Stimulated activated effector memory CD8-positive, alpha-beta T cell treated with anti-CD3 and anti-CD28 coated beads, Interleukin-12 subunit alpha, Interleukin-12 subunit beta, amount 100 ng/mL, for 72 hours (primary cell): Measurements from ENCODE around the gene HOXB3.

ENCODE experiments used
- ATAC-seq: fragments of 150-1000 bp; cut with Tn5 transposase; 2 replicates; pipeline ENCODE4 v1.10.0; 2021
- DNase-seq, 2 donors: peaks; one replicate each; pipeline ENCODE4 v3.0.0; 2021 to 2022; ENCODE audit warnings: low spot score in 2 of 2
- H3K27ac Mint-ChIP-seq: one replicate; pipeline ENCODE4 v1.8.0; 2022; ENCODE audit warnings: mild to moderate bottlenecking, mixed read lengths
- H3K36me3 Mint-ChIP-seq: one replicate; pipeline ENCODE4 v1.8.0; 2022; ENCODE audit warnings: mild to moderate bottlenecking, mixed read lengths
- H3K4me1 Mint-ChIP-seq: one replicate; pipeline ENCODE4 v1.8.0; 2022; ENCODE audit warnings: mixed read lengths
- H3K4me3 Mint-ChIP-seq: one replicate; pipeline ENCODE4 v1.8.0; 2022; ENCODE audit warnings: mild to moderate bottlenecking, mixed read lengths
- H3K9me3 Mint-ChIP-seq: one replicate; pipeline ENCODE4 v1.8.0; 2022; ENCODE audit warnings: mixed read lengths

HOXB3 gene

GRCh38 chr17:48576479-48577309, 13.3 kb downstream of the HOXB3 start:
- ATAC-seq (no peak), DNase-seq (no peak)
- no peaks in the 10 kb centered on the region for H3K36me3 Mint-ChIP-seq
- peaks cover 9% of the 10 kb centered on the region for H3K4me1 Mint-ChIP-seq
- no peaks in the 10 kb centered on the region for H3K9me3 Mint-ChIP-seq
- peak overlapping the region; percentile 86 for H3K4me3 Mint-ChIP-seq
- H3K27ac Mint-ChIP-seq, result no peak overlapping the region

DNA sequence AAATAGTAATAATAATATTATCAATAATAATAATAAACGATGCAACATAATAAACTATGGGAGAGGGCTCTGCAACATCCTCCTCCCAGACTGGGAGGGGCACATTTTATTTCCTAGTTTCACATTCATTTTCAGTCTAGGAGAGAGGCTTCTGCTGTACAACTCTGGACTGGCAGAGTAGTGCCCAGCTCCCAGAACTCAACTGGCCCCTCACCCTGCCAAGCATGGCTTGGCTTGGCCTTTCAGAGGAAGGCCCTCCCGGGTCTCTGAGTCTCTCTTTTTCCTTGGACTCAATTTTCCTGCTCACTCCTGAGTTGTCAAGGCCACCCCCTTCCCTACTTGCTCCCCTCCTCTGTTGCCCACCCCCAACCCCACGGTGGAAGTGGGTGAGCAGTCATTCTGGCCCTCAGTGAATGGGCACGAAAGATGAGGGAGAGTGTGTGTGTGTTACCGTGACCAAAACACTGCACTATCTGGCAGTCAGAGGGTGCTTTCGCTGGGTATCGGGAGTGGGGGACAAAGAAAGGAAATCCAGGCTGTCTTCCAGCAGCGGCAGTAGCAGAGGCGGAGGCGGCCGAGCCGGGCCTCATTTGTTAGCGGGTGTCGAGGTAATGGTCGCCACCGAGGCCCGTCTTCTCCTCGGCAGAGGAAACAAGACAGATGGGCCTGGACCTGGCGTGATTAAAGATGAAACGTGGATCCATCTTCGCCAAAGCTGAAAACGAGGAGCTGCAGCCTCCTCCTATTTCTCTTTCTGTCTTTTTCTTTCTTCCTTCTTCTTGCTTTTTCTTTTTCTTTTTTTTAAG, 14.2 kb downstream of the HOXB3 start:
- DNase-seq (no peak), ATAC-seq (no peak)
- Mint-ChIP-seq H3K9me3 (no peaks in the 10 kb centered on the region), H3K36me3 (no peaks in the 10 kb centered on the region), H3K4me3 (peak overlapping the region; percentile 15), H3K4me1 (peaks cover 9% of the 10 kb centered on the region), H3K27ac (no peak overlapping the region)

- no peaks in the 10 kb centered on the region for H3K9me3 Mint-ChIP-seq
Measured at GRCh38 chr17:48575066-48575582, 14.9 kb downstream of the HOXB3 start.

GRCh38 chr17:48574505-48575065, 15.5 kb downstream of the HOXB3 start:
- ATAC-seq (no peak), DNase-seq (no peak)
- no peak overlapping the region for H3K4me3 Mint-ChIP-seq
- peaks cover 9% of the 10 kb centered on the region for H3K4me1 Mint-ChIP-seq
- H3K9me3 Mint-ChIP-seq, result no peaks in the 10 kb centered on the region
- no peak overlapping the region for H3K27ac Mint-ChIP-seq
- H3K36me3 Mint-ChIP-seq, result no peaks in the 10 kb centered on the region

More at GRCh38 chr17:48575066-48575582, 14.9 kb downstream of the HOXB3 start:
- peaks cover 9% of the 10 kb centered on the region for H3K4me1 Mint-ChIP-seq
- no peaks in the 10 kb centered on the region for H3K36me3 Mint-ChIP-seq
- no peak for ATAC-seq
- no peak overlapping the region for H3K4me3 Mint-ChIP-seq
- no peak for DNase-seq
- H3K27ac Mint-ChIP-seq, result no peak overlapping the region

- H3K4me1 Mint-ChIP-seq, result peaks cover 5% of the 10 kb centered on the region
- no peak overlapping the region for H3K4me3 Mint-ChIP-seq
- H3K36me3 Mint-ChIP-seq, result no peaks in the 10 kb centered on the region
- no peak overlapping the region for H3K27ac Mint-ChIP-seq
- no peak for ATAC-seq
- no peaks in the 10 kb centered on the region for H3K9me3 Mint-ChIP-seq
- no peak for DNase-seq
Measured at GRCh38 chr17:48571826-48572417, 18.1 kb downstream of the HOXB3 start.

- no peaks in the 10 kb centered on the region for H3K36me3 Mint-ChIP-seq
- no peak overlapping the region for H3K27ac Mint-ChIP-seq
- no peaks in the 10 kb centered on the region for H3K9me3 Mint-ChIP-seq
- DNase-seq (no peak), ATAC-seq (no peak)
- peaks cover 5% of the 10 kb centered on the region for H3K4me1 Mint-ChIP-seq
- H3K4me3 Mint-ChIP-seq, result no peak overlapping the region
Measured at GRCh38 chr17:48571024-48571818, 18.8 kb downstream of the HOXB3 start.

DNA sequence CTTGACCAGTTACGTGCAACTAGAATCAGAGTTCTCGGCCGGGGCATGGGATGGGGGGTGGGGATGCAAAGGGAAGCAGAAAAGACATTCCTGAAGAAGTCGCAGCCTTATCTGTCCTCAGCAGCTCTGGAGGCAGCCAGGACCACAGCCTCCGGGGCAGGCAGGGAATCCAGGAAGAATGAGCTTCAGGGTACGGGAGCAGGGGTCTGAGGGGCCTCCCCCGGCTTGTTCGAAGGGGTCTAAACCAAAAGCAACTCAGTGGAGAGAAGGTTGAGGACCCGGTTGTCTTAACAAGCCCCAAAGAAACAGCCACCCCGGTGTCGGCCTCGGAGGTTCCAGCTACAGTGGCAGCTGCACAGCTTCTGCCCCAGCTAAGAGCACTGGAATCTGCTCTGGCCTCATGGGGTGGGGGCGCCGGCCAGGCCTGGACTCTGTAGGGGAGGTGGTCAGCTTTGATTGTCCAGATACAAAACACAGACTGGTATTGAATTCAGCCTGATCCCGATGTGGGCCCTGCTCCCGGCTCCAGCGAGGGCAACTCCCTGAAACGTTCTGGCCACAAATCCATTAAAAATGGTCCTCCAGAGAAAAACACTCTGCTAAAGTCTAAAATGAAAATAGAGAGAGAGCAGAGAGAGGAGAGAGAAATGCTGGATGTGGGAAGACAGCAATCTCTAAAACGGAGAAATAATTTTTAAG, 19.6 kb downstream of the HOXB3 start:
- H3K9me3 Mint-ChIP-seq, result no peaks in the 10 kb centered on the region
- DNase-seq, result no peak
- no peak for ATAC-seq
- no peak overlapping the region for H3K27ac Mint-ChIP-seq
- no peaks in the 10 kb centered on the region for H3K36me3 Mint-ChIP-seq
- no peak overlapping the region for H3K4me3 Mint-ChIP-seq
- peaks cover 5% of the 10 kb centered on the region for H3K4me1 Mint-ChIP-seq

DNA sequence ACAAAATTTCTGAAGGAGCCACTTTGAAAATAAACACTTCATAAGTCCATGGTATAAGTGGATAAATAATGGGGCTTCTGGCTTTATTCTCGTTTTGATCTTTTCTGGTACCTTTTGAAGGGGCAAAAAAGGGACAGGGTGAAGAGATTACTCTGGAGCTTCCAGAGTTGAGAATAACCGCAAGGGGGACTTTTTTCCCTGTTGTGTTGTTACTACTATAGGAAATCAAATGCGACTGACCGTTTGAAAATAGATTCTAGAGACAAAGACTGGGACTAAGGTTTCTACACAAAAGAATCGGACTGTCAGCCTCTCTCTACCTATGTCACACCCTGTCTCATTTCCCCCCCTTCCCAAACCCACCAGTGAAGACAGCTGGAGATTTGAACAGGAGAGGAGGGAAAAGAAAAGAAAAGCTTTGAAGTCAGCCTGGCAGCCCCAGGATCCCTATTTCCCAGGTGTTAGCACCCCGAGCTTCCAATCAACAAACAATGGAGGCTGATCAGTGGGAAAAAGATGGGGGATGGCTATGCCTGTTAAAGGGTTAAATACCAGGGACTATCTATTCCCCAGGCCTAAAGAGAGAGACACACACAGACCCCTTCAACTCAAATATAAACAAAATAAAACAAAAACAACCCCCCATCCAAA, 20.2 kb downstream of the HOXB3 start:
- DNase-seq (no peak), ATAC-seq (no peak)
- no peak overlapping the region for H3K4me3 Mint-ChIP-seq
- H3K36me3 Mint-ChIP-seq, result no peaks in the 10 kb centered on the region
- no peak overlapping the region for H3K27ac Mint-ChIP-seq
- peaks cover 5% of the 10 kb centered on the region for H3K4me1 Mint-ChIP-seq
- H3K9me3 Mint-ChIP-seq, result no peaks in the 10 kb centered on the region

- no peaks in the 10 kb centered on the region for H3K9me3 Mint-ChIP-seq
- H3K4me3 Mint-ChIP-seq, result no peak overlapping the region
- ATAC-seq (no peak), DNase-seq (no peak)
- peaks cover 5% of the 10 kb centered on the region for H3K4me1 Mint-ChIP-seq
- H3K36me3 Mint-ChIP-seq, result no peaks in the 10 kb centered on the region
- no peak overlapping the region for H3K27ac Mint-ChIP-seq
Measured at GRCh38 chr17:48569240-48569582, 20.8 kb downstream of the HOXB3 start.

- Mint-ChIP-seq H3K4me3 (no peak overlapping the region), H3K9me3 (no peaks in the 10 kb centered on the region), H3K4me1 (peaks cover 5% of the 10 kb centered on the region), H3K27ac (no peak overlapping the region), H3K36me3 (no peaks in the 10 kb centered on the region)
- ATAC-seq (no peak), DNase-seq (no peak)
Measured at GRCh38 chr17:48568499-48569239, 21.4 kb downstream of the HOXB3 start.

DNA sequence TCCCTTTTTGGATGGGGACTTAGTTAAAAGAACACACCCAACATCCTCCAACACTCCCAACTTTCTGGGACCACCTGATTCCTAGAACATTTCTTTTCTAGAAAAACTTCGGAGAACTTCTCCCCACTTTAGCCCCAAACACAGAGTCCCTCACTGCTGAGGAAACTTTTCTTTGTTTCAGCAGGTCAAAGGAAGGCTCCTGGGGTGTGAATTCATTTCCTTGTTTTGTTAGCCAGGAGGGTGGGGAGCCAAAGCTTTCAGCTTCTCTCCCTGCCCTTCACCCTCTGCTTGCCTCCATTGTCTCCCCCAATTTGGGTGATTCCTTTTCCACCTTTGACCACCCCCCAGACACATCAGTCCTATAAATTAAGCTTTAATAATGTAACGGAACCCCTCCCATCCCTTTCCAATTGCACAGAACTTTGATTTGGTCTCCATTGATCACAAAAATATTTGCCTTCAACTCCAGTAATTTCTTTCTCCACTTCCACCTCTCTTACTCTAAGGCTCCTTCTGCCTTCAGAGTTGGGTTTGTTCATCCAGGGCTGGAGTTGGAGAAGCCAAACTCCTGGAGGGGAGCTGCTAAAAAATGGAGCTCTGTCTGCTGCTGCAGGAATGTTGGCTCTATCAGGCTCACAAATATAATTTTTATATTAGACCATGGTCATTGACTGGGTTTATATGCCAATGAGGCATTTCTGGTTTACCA, 22.2 kb downstream of the HOXB3 start:
- ATAC-seq, result no peak
- Mint-ChIP-seq H3K4me1 (peaks cover 5% of the 10 kb centered on the region), H3K9me3 (no peaks in the 10 kb centered on the region), H3K36me3 (no peaks in the 10 kb centered on the region), H3K4me3 (no peak overlapping the region), H3K27ac (no peak overlapping the region)
- DNase-seq, result no peak

GRCh38 chr17:48567209-48567608, 22.8 kb downstream of the HOXB3 start:
- Mint-ChIP-seq H3K4me3 (no peak overlapping the region), H3K9me3 (no peaks in the 10 kb centered on the region), H3K4me1 (peaks cover 5% of the 10 kb centered on the region), H3K36me3 (no peaks in the 10 kb centered on the region), H3K27ac (no peak overlapping the region)
- no peak for DNase-seq
- ATAC-seq, result no peak

DNA sequence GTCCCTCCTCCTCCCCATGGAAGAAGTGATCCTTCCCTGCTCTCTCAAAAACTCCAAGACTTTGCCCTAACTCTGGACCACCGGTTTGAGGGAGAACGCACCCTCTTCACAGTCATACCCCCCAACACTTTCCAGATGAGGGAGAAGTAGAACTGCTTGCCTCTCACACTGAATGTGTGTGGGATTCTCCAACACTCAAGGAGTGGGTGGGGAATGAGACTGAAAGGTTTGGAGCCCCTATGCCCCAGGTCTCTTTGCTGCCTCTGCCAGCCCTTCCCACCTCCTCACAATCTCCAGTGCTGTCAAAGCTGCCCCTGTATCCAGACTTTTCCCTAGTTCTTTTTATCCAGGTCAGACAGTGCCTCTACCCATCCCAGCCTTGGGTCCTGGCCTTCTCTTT, 23.3 kb downstream of the HOXB3 start:
- no peak for ATAC-seq
- no peak overlapping the region for H3K27ac Mint-ChIP-seq
- peaks cover 8% of the 10 kb centered on the region for H3K4me1 Mint-ChIP-seq
- H3K4me3 Mint-ChIP-seq, result no peak overlapping the region
- H3K36me3 Mint-ChIP-seq, result no peaks in the 10 kb centered on the region
- no peak for DNase-seq
- no peaks in the 10 kb centered on the region for H3K9me3 Mint-ChIP-seq
